ENCODE measurements around the gene TSPAN14. TPM values are rescaled to one million over a fixed set of nuclear protein-coding genes. Genes with fewer than 3 reads are reported as not detected.

TSPAN14 gene
- total RNA-seq, 1 donor, result 23.9 TPM

DNA sequence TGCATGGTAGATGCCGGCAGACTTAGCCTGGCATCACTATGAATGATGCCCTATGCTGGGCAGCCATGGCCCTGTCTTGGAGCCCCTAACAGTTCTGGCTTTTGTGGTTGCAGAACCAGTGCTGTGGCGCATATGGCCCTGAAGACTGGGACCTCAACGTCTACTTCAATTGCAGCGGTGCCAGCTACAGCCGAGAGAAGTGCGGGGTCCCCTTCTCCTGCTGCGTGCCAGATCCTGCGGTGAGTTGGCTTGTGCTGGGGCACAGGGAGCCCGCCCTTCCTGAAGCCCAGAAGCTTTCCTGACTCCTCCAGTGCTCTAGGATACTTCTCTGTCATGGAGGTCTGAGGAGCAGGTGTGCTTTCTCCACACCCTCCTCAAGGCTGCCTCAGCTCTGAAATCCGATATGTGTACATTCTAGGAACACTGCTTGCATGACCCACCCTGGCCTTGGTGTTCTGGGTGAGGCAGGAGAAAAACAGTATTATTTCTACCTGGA lies 58.0 kb downstream of the TSPAN14 start:
- H3K27ac ChIP-seq (ENCODE audit: low read depth, low read length), result no peak overlapping the region

DNA sequence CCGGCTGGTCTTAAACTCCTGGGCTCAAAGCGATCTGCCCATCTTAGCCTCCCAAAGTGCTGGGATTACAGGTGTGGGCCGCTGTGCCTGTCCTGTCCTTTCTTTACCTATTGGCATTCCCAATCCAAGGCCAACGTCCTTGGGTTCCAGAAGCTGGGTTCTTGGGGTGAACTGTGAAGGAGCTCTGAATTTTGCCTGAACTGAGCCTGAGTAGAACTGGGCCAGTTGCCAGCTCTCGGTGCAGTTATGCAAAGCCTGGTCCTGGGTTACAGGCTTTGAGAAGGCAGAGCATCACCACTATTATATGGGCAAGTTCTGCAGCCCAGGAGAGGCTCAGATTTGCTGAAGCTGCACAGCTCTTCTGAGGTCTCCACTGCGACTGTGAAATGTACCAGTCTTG lies 59.0 kb downstream of the TSPAN14 start:
- no peak overlapping the region for H3K4me3 ChIP-seq (ENCODE audit: insufficient read depth, low read length)
- peaks cover 12% of the 10 kb centered on the region for H3K4me1 ChIP-seq (ENCODE audit: insufficient read depth, low read length)
- H3K27ac ChIP-seq (ENCODE audit: low read depth, low read length), result no peak overlapping the region
- peaks cover 4% of the 10 kb centered on the region for H4K20me1 ChIP-seq (ENCODE audit: insufficient read depth, low read length)
- TF ChIP-seq, protein P1, sequence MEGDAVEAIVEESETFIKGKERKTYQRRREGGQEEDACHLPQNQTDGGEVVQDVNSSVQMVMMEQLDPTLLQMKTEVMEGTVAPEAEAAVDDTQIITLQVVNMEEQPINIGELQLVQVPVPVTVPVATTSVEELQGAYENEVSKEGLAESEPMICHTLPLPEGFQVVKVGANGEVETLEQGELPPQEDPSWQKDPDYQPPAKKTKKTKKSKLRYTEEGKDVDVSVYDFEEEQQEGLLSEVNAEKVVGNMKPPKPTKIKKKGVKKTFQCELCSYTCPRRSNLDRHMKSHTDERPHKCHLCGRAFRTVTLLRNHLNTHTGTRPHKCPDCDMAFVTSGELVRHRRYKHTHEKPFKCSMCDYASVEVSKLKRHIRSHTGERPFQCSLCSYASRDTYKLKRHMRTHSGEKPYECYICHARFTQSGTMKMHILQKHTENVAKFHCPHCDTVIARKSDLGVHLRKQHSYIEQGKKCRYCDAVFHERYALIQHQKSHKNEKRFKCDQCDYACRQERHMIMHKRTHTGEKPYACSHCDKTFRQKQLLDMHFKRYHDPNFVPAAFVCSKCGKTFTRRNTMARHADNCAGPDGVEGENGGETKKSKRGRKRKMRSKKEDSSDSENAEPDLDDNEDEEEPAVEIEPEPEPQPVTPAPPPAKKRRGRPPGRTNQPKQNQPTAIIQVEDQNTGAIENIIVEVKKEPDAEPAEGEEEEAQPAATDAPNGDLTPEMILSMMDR (IDR thresholded peaks at IDR 0.05; ENCODE audit: extremely low read depth, low read depth, low read length), result no peak
- DNase-seq (ENCODE audit: insufficient read length, low spot score, missing footprints), result peak; percentile 58
- H2AFZ ChIP-seq (ENCODE audit: low read length), result no peak overlapping the region
- H3K9me3 ChIP-seq (ENCODE audit: low read depth, low read length), result no peaks in the 10 kb centered on the region
- H3K79me2 ChIP-seq (ENCODE audit: insufficient read depth, low read length), result no peaks in the 10 kb centered on the region
- H3K27me3 ChIP-seq (ENCODE audit: insufficient read depth, low read length), result no peaks in the 10 kb centered on the region
- peaks cover 15% of the 10 kb centered on the region for H3K36me3 ChIP-seq (ENCODE audit: insufficient read depth, low read length)
- H3K4me2 ChIP-seq (ENCODE audit: insufficient read depth, low read length), result no peak overlapping the region

More for the DNA sequence above, 58.0 kb downstream of the TSPAN14 start:
- peak; percentile 36 for DNase-seq (ENCODE audit: insufficient read length, low spot score, missing footprints)
- H4K20me1 ChIP-seq (ENCODE audit: insufficient read depth, low read length), result peaks cover 4% of the 10 kb centered on the region
- no peaks in the 10 kb centered on the region for H3K27me3 ChIP-seq (ENCODE audit: insufficient read depth, low read length)
- H3K79me2 ChIP-seq (ENCODE audit: insufficient read depth, low read length), result no peaks in the 10 kb centered on the region
- TF ChIP-seq, protein P1 (IDR thresholded peaks at IDR 0.05; ENCODE audit: extremely low read depth, low read depth, low read length), result no peak
- H2AFZ ChIP-seq (ENCODE audit: low read length), result no peak overlapping the region
- no peak overlapping the region for H3K4me3 ChIP-seq (ENCODE audit: insufficient read depth, low read length)
- H3K36me3 ChIP-seq (ENCODE audit: insufficient read depth, low read length), result peaks cover 11% of the 10 kb centered on the region
- peaks cover 12% of the 10 kb centered on the region for H3K4me1 ChIP-seq (ENCODE audit: insufficient read depth, low read length)
- no peaks in the 10 kb centered on the region for H3K9me3 ChIP-seq (ENCODE audit: low read depth, low read length)
- H3K4me2 ChIP-seq (ENCODE audit: insufficient read depth, low read length), result no peak overlapping the region

DNA sequence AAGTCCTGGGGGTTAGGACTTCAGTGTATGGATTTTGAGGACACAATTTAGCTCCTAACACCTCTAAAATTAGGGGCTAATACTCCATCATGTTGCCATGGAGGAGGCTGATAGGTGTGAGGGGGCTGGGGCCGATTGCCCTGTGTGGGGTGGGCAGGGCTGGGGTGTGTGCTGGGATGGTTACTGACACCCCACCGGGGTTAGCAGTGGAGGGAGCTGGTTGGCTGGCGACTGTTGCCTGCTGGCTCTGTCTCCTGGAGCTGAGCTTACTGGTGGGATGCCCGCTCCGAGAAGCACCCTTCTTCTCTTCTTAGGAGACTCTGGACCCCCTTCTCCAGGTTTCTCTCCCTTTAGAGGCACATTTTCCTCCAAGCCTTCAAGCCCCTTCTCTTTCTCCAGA lies 61.4 kb downstream of the TSPAN14 start:
- Histone ChIP-seq H3K9me3 (ENCODE audit: low read depth, low read length) (no peaks in the 10 kb centered on the region), H2AFZ (ENCODE audit: low read length) (no peak overlapping the region), H3K36me3 (ENCODE audit: insufficient read depth, low read length) (peaks cover 24% of the 10 kb centered on the region), H3K4me3 (ENCODE audit: insufficient read depth, low read length) (no peak overlapping the region), H3K27ac (ENCODE audit: low read depth, low read length) (no peak overlapping the region), H3K27me3 (ENCODE audit: insufficient read depth, low read length) (no peaks in the 10 kb centered on the region), H3K4me1 (ENCODE audit: insufficient read depth, low read length) (no peaks in the 10 kb centered on the region), H4K20me1 (ENCODE audit: insufficient read depth, low read length) (no peaks in the 10 kb centered on the region), H3K79me2 (ENCODE audit: insufficient read depth, low read length) (no peaks in the 10 kb centered on the region), H3K4me2 (ENCODE audit: insufficient read depth, low read length) (no peak overlapping the region)
- DNase-seq (ENCODE audit: insufficient read length, low spot score, missing footprints), result peak; percentile 37
- TF ChIP-seq, protein P1 (IDR thresholded peaks at IDR 0.05; ENCODE audit: extremely low read depth, low read depth, low read length), result no peak

DNA sequence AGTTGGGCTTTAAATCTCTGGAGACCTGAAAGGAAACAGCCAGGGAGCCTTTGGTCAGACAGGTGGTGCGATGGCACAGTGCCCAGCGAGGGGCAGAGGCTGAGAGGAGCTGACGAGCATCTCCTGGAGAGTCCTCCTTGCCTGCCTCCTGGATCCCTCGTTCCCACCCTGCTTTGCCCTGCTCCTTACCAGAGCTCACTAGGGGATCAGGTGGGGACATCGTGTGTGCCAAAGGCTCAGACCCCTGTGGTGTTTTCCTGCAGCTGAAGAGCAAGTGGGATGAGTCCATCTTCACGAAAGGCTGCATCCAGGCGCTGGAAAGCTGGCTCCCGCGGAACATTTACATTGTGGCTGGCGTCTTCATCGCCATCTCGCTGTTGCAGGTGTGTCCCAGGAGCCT lies 61.8 kb downstream of the TSPAN14 start:
- Histone ChIP-seq H3K4me1 (ENCODE audit: insufficient read depth, low read length) (no peaks in the 10 kb centered on the region), H3K4me2 (ENCODE audit: insufficient read depth, low read length) (no peak overlapping the region), H3K36me3 (ENCODE audit: insufficient read depth, low read length) (peaks cover 24% of the 10 kb centered on the region), H4K20me1 (ENCODE audit: insufficient read depth, low read length) (no peaks in the 10 kb centered on the region), H2AFZ (ENCODE audit: low read length) (no peak overlapping the region), H3K27me3 (ENCODE audit: insufficient read depth, low read length) (no peaks in the 10 kb centered on the region), H3K27ac (ENCODE audit: low read depth, low read length) (no peak overlapping the region), H3K4me3 (ENCODE audit: insufficient read depth, low read length) (no peak overlapping the region), H3K9me3 (ENCODE audit: low read depth, low read length) (no peaks in the 10 kb centered on the region), H3K79me2 (ENCODE audit: insufficient read depth, low read length) (no peaks in the 10 kb centered on the region)
- peak; percentile 52 for DNase-seq (ENCODE audit: insufficient read length, low spot score, missing footprints)
- TF ChIP-seq, protein P1 (IDR thresholded peaks at IDR 0.05; ENCODE audit: extremely low read depth, low read depth, low read length), result no peak

Measured in osteoblast (primary cell).